HG02973 (cell line): ENCODE data around the gene FRMD1.

Experiments used
- ATAC-seq: cut with Tn5 transposase; IDR thresholded peaks from one replicate; pipeline ENCODE4 v1.9.1; 2021; ENCODE audit warnings: moderate library complexity; ENCODE audit not compliant: unreplicated experiment

FRMD1 gene

DNA sequence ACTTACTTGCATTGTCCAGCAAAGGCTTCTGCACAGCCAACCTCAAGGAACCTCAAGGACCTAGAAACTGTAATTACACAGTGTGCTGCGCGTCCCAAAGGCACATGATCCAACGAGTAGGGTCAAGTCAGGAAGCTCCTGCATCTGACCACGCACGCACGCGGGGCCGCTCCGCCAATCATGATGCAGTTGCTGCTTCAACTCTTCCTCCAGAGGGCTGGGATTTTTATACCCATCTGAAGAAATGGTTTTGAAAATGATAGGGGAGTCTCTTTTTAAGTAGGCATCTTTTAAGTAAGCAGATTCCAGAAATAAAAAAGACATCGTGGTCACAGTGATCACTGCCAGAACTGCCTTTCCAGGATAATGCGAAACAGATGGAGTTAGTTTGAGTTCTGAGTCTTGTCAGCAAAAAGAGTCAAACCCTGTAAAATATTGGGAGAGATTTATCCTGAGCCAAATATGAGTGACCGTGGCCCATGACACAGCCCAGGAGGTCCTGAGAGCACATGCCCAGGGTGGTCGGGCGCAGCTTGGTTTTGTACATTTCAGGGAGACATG lies 47.5 kb downstream of the FRMD1 start:
- ATAC-seq = no peak

- ATAC-seq = no peak
These were observed 48.1 kb downstream of the FRMD1 start for GRCh38 chr6:168030908-168031307.

DNA sequence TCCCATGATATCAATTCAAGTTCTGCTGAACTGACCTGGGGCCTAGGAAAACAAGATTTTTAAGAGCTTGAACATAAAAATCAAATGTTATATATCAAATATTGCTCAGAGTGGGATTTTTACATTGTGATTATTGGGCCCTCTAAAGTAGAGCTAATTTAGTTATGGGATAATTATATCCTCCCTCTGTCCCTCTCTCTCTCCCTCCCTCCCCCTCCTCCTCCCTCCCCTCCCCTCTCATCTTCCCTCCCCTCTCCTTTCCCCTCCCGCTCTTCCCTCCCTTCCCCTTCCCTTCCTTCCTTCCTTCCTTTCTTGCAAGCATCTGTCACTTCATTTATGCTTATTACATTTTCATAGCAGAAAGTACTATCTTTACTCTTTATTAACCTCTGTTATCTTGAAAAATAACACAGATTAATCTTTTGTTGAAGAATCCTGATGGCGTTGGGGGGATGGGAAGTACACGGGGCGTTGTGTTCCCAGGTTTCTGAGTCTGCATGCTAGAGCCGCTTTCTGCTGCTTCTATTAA lies 48.7 kb downstream of the FRMD1 start:
- no peak for ATAC-seq

GRCh38 chr6:168029459-168030217 lies 49.4 kb downstream of the FRMD1 start:
- no peak for ATAC-seq

GRCh38 chr6:168028181-168028580 lies 50.8 kb downstream of the FRMD1 start:
- ATAC-seq = no peak

- no peak for ATAC-seq
These were observed 51.5 kb downstream of the FRMD1 start for GRCh38 chr6:168027521-168027920.

GRCh38 chr6:168026925-168027324 lies 52.1 kb downstream of the FRMD1 start:
- no peak for ATAC-seq

DNA sequence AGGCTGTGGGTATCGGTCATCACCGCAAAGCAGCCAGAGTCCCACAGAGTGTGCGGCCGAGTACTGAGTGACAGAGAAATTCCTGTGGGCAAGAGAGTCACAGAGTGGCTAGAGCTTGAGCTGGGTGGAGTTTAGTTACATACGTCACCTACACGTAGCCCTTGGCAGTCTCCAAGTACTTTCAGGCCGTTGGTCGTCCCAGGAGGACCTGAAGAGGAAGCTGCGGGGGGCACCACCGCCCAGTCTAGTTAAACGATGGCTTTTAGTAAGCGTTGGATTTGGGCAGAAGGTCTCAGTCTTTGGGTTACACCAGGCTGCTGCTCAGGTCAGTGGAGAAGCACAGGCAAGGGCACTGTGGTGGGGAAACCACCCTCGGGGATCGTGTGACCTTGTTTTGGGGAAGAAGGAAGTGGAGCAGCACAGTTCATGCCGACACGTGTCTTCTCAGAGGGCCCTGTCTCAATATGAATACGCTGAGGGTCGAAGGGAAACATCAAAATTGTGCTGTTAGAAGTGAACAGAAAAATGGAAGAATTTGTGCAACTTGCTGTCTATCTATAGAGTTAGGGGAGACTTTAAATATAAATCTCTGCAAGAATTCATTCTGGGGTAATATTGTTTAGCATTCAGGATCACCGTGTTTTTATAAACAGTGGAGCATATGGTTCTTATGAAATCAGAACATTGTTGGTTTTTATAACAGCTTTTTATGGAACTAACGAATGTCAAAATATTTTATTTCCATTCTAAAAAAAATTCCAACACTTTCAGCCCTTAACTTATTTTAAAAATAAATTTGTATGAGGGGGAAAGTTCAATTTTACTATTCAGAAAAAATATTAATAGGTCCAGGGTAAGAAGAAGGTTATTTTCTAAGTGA lies 52.9 kb downstream of the FRMD1 start:
- ATAC-seq = no peak

GRCh38 chr6:168024951-168025510 lies 54.0 kb downstream of the FRMD1 start:
- no peak for ATAC-seq

GRCh38 chr6:168022488-168023321 lies 56.3 kb downstream of the FRMD1 start:
- ATAC-seq = no peak

GRCh38 chr6:168021581-168021980 lies 57.4 kb downstream of the FRMD1 start:
- ATAC-seq = no peak

DNA sequence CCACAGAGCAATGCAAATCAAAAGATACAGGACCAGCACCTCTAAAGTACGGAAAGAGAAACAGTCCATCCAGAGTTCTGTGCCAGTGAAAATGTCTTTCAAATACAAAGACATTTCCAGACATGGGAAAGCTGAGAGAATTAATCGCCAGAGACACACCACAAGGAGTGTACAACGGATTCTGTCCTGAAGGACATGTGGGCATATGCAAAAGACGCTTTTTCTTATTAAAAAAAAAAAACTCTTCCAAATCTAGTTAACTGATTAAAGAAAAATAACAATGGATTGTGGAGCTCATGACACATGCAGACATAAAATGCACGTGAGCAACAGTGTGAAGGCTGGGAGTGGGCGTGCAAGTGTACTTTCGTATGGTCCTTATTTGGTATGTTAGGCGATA lies 58.8 kb downstream of the FRMD1 start:
- no peak for ATAC-seq

DNA sequence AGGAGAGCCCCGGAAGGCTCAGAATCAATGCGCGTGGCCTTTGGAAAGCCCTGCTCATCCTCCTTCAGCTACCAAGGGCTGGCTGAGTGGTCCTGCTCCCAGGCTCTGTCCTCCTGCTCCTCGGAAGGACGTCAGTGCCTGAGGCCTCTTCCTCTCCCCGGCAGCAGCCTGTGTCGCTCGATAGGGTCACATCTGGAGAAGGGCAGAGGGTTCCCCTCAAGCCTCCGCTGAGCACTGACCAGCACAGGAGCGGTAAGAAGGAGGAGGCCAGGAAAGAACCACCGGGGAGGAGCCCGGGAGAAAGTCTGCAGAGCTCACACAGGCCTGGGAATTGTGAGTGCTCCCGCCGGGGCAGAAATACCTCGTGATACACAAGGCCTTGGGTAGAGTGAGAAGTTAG lies 60.3 kb downstream of the FRMD1 start:
- no peak for ATAC-seq

DNA sequence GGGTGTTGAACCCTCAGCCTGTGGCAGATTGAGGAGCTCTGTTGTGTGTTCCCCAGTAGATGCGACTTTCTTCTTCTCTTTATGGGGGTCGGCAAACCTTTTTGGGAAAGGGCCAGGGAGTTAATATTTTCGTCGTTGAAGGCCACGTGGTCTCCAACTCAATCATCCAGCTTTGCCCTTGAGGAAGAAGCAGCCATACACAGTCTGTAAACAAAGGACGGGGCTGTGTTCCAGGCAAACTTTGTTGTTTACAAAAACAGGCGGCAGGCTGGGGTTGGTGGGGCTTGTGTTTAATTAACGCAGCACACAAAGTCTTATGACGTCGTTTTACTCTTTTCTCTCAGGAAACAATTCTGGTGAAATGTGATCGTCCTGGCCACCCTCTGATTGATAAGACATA lies 61.4 kb downstream of the FRMD1 start:
- ATAC-seq = no peak

GRCh38 chr6:168016721-168017525 lies 62.1 kb downstream of the FRMD1 start:
- no peak for ATAC-seq

DNA sequence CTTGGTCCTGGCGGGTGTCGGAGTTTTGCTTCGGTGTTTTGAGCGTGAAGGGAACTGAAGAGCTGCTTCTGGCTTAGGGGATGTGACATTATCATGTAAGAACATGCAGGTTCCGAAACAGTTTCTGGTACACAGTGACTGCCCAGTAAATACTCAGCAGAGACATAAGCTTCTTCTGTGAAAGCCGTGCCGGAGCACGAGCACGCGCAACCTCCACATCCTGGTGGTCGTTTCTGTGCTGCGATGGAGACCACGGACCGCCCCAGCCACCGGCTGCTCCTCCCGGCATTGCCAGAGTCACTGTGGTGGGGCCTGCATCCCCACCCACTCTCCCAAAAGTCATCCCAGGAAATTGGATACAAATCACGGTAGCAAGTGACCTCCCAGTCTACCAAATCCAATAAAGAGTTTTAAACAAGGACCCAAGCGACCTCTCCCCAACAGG lies 62.8 kb downstream of the FRMD1 start:
- no peak for ATAC-seq

- no peak for ATAC-seq
These were observed 63.4 kb downstream of the FRMD1 start for GRCh38 chr6:168015482-168016175.

DNA sequence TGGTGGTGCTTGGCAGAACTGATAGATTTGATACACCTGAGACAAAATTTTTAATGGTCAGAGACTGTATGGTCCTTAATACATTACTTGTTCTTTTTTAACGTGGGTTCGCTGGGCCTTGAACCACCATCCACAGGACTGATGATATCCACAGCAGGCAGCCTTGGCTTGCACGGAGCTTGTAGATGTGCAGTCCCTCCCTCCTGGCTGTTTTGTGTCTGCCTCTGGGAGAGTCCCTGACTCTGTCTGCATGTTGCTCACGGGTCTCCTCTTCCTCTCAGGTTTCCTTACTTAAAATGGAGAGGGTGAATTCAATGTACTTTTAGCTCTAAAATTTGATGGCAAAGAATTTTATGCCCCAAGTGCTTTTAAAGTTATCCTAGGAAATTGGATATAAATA lies 64.0 kb downstream of the FRMD1 start:
- no peak for ATAC-seq

- no peak for ATAC-seq
These were observed 64.6 kb downstream of the FRMD1 start for GRCh38 chr6:168014428-168014827.
